ENCODE data around the gene MRPS6. TPM values are rescaled to one million over a fixed set of nuclear protein-coding genes. Genes with fewer than 3 reads are reported as not detected.

The MRPS6 gene
- total RNA-seq, 2 donors from 2014 or later, result 66.6 to 76.9 TPM

DNA sequence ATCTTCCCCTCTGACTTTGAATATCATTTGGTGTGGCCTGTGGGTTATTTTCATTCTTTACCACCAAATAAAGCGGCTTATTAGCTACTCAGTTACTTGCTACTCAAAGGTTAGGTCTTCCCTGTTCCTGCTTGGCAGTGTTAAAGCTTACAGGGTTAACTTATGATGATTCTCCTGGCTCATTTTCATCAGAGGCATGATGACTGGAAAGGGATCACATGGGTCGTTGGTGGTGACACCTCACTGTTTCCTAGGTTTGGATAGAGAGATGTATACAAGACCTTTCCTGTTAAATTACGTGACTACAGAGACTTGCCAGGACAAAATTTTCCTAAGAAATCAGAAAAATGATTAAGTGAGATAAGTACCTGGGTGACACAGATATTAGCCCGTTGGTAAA is 27.4 kb downstream of the MRPS6 start:
- H3K27ac ChIP-seq, result no peak overlapping the region
- DNase-seq, result no peak
- H3K36me3 ChIP-seq, result no peaks in the 10 kb centered on the region
- H3K27me3 ChIP-seq, result no peaks in the 10 kb centered on the region
- H3K9me3 ChIP-seq, result no peaks in the 10 kb centered on the region
- peaks cover 6% of the 10 kb centered on the region for H3K4me1 ChIP-seq
- no peak for TF ChIP-seq CTCF (IDR thresholded peaks at IDR 0.05)
- intact Hi-C loops (cut with DNase I), result no loop called here
- H3K9ac ChIP-seq (ENCODE audit: low read depth in 2 of 2, low read length in 2 of 2), result no peak overlapping the region
- H3K4me3 ChIP-seq, result no peak overlapping the region

GRCh38 chr21:34105947-34106541 is 32.7 kb downstream of the MRPS6 start:
- no peak overlapping the region for H3K27ac ChIP-seq
- DNase-seq, result no peak
- no peaks in the 10 kb centered on the region for H3K4me1 ChIP-seq
- no peaks in the 10 kb centered on the region for H3K27me3 ChIP-seq
- intact Hi-C loops (cut with DNase I), result no loop called here
- no peak overlapping the region for H3K9ac ChIP-seq (ENCODE audit: low read depth in 2 of 2, low read length in 2 of 2)
- H3K9me3 ChIP-seq, result no peaks in the 10 kb centered on the region
- H3K4me3 ChIP-seq, result no peak overlapping the region
- TF ChIP-seq CTCF (IDR thresholded peaks at IDR 0.05), result no peak
- no peaks in the 10 kb centered on the region for H3K36me3 ChIP-seq

DNA sequence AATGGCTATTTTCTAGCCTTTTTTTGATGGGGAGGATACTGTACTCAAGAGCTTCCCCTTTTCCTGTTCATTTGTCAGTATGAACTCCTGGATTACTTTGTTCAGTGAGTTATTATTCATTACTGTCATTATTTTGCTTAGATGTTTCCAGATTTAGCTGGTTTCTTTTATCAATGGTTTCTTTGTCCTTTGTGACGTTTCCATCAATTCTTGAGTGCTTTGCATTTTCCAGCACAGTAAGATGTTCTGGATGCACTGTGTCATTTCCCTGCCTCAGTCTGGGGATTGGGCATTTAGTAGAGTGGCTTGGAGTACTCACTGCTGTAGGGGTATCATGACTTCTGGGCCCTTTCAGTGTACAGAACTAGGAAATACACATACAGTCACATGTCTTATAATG is 34.2 kb downstream of the MRPS6 start:
- Histone ChIP-seq H3K4me3 (no peak overlapping the region), H3K9ac (ENCODE audit: low read depth in 2 of 2, low read length in 2 of 2) (no peak overlapping the region), H3K9me3 (no peaks in the 10 kb centered on the region), H3K4me1 (no peaks in the 10 kb centered on the region), H3K36me3 (no peaks in the 10 kb centered on the region), H3K27me3 (no peaks in the 10 kb centered on the region), H3K27ac (no peak overlapping the region)
- DNase-seq, result no peak
- intact Hi-C loops (cut with DNase I), result no loop called here
- no peak for TF ChIP-seq CTCF (IDR thresholded peaks at IDR 0.05)

GRCh38 chr21:34109075-34109474 is 35.7 kb downstream of the MRPS6 start:
- H3K9me3 ChIP-seq, result no peaks in the 10 kb centered on the region
- H3K27ac ChIP-seq, result no peak overlapping the region

GRCh38 chr21:34110594-34111202 is 37.3 kb downstream of the MRPS6 start:
- Histone ChIP-seq H3K36me3 (no peaks in the 10 kb centered on the region), H3K9ac (ENCODE audit: low read depth in 2 of 2, low read length in 2 of 2) (no peak overlapping the region), H3K27me3 (no peaks in the 10 kb centered on the region), H3K9me3 (no peaks in the 10 kb centered on the region), H3K27ac (no peak overlapping the region), H3K4me1 (no peaks in the 10 kb centered on the region), H3K4me3 (no peak overlapping the region)
- intact Hi-C loops (cut with DNase I), result no loop called here
- TF ChIP-seq CTCF (IDR thresholded peaks at IDR 0.05), result no peak
- DNase-seq, result no peak

More at GRCh38 chr21:34109075-34109474, 35.7 kb downstream of the MRPS6 start:
- H3K9ac ChIP-seq (ENCODE audit: low read depth in 2 of 2, low read length in 2 of 2), result no peak overlapping the region
- no peaks in the 10 kb centered on the region for H3K4me1 ChIP-seq
- intact Hi-C loops (cut with DNase I), result no loop called here
- no peaks in the 10 kb centered on the region for H3K27me3 ChIP-seq
- H3K4me3 ChIP-seq, result no peak overlapping the region
- TF ChIP-seq CTCF (IDR thresholded peaks at IDR 0.05), result no peak
- no peak for DNase-seq
- no peaks in the 10 kb centered on the region for H3K36me3 ChIP-seq

Measured in colonic mucosa (tissue), 4 donors.